Spleen (tissue), 7 donors: Measurements from ENCODE around the gene SH3BGRL3.

Experiments used
- POLR2A ChIP-seq, 3 donors: fragments of 450-650 bp; IDR thresholded peaks; one replicate each; pipeline ENCODE4 v1.5.1; 2017; ENCODE audit warnings: antibody characterized with exemption in 3 of 3, mild to moderate bottlenecking in 1 of 3
- POLR2AphosphoS5 ChIP-seq, 3 donors: sonication (generic); formaldehyde crosslinking; IDR thresholded peaks; one replicate each; pipeline ENCODE4 v1.5.1; 2017; ENCODE audit warnings: antibody characterized with exemption in 3 of 3
- TF ChIP-seq, protein P1 (sequence below), 11 experiments: fragments of 200-600 bp in 7 of 11; fragments of 450-650 bp in 4 of 11; sonication (generic) in 4 of 11; IDR thresholded peaks in 8 of 11; conservative IDR thresholded peaks in 3 of 11; 1 replicate in 7 of 11; 2 replicates in 4 of 11; pipeline versions ENCODE4 v1.4.0 to v1.8.0; 2016 to 2021; ENCODE audit warnings: antibody characterized with exemption in 11 of 11, inconsistent platforms in 4 of 11, mild to moderate bottlenecking in 1 of 11
- donor health status: DM: no; HTN: no; CAD: no; lungs with moderate emphysema.
- donor health status: DM: no; HTN: no; CAD: no.
- donor health status: DM: no; HTN: no; CAD: no.

DNA sequence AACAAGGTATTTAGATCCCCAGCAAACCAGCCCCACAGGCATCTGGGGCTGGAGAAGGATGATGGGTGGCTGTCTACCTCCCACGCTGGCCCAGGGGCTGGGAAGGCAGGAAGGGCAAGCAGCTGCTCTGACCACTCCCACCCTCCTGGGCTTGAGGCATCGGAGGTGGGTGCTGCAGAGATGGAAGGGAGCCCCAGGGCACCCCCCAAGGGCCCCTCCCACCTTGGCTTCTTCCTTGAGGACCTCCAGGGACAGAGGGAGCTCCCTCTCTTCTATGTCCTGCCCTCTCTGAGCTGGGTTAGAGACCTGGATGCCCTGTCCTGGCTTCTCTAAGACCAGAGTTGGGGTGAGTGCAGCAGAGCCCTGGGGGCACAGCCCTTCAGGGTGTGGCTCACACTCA lies 41.0 kb downstream of the SH3BGRL3 start:
- TF ChIP-seq, protein P1, sequence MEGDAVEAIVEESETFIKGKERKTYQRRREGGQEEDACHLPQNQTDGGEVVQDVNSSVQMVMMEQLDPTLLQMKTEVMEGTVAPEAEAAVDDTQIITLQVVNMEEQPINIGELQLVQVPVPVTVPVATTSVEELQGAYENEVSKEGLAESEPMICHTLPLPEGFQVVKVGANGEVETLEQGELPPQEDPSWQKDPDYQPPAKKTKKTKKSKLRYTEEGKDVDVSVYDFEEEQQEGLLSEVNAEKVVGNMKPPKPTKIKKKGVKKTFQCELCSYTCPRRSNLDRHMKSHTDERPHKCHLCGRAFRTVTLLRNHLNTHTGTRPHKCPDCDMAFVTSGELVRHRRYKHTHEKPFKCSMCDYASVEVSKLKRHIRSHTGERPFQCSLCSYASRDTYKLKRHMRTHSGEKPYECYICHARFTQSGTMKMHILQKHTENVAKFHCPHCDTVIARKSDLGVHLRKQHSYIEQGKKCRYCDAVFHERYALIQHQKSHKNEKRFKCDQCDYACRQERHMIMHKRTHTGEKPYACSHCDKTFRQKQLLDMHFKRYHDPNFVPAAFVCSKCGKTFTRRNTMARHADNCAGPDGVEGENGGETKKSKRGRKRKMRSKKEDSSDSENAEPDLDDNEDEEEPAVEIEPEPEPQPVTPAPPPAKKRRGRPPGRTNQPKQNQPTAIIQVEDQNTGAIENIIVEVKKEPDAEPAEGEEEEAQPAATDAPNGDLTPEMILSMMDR (IDR thresholded peaks at IDR 0.05 in 8 of 11, conservative IDR thresholded peaks at IDR 0.05 in 3 of 11): no peak
- peak in 1 of 3 donors; percentile 42 for TF ChIP-seq POLR2AphosphoS5 (IDR thresholded peaks at IDR 0.05)
- TF ChIP-seq POLR2A (IDR thresholded peaks at IDR 0.05): no peak
